ENCODE data around the gene TMEM141. TPM values are rescaled to one million over a fixed set of nuclear protein-coding genes. Genes with fewer than 3 reads are reported as not detected.

The TMEM141 gene
- total and polyA plus RNA-seq, 2 of the 8 experiments (the other 6 are each of a cell fraction or from before 2014, with no cell fraction given): 51.1 to 137 TPM

DNA sequence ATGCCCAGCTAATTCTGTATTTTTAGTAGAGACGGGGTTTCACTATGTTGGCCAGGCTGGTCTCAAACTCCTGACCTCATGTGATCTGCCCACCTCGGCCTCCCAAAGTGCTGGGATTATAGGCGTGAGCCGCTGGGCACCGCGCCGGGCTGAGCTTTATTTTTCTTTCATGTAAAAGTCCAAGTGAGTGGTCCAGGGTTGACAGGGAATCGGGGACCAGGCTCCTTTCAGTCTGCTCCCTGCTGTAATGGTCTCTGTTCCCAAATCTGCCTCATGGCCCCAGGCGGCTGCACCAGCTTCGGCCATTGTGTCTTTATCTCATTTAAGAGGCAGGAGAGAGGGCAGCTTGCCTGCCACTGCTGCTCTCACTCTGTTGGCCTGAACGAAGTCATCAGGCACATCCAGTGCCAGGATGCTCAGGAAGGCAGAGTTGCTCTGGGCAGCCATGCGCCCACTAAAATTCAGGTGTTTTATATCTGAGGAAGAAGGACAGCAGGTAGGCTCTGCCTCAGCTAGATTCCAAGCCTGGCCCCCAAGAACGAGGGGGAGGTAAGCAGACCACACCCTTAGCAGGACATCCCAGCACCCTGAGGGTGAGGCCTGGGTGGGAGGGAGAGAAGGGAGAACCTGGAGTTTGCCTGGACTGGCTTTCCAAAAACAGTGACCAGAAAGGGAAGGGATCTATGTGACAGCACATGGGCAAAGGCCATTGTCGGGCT, 3.3 kb downstream of the TMEM141 start:
- no peak overlapping the region for H2AFZ ChIP-seq (ENCODE audit: low read length)
- H3K4me1 ChIP-seq (replicated peaks in 1 of 4; ENCODE audit: control insufficient read depth in 3 of 4, insufficient read depth in 4 of 4, low read length in 3 of 4): peaks cover 0 to 15% (median 9%) of the 10 kb centered on the region in 4 experiments; a peak in 6 of 7 replicates
- no peak overlapping the region for H3K9ac ChIP-seq (replicated peaks in 1 of 4; ENCODE audit: extremely low read depth in 1 of 4, low read depth in 3 of 4, low read length in 3 of 4)
- ChIA-PET CTCF (ENCODE audit: partially characterized antibody) (interaction anchor here (0.6 to 2.4 kb wide), 14 partner anchors 11 to 241 kb away, joined by 3 to 9 read pairs (median 3); partner anchors contain the start of genes ABCA2 and LCN8), POLR2A (ENCODE audit: partially characterized antibody) (interaction anchor here (1.0 to 1.6 kb wide), 4 partner anchors 27 to 56 kb away, joined by 3 to 4 read pairs (median 3); no protein-coding TSS in a partner anchor)
- no peaks in the 10 kb centered on the region for H3K9me3 ChIP-seq (ENCODE audit: insufficient read depth in 2 of 2, low read depth in 1 of 2, low read length in 1 of 2)
- H3K23ac ChIP-seq (ENCODE audit: insufficient read length): no peak overlapping the region
- H3K36me3 ChIP-seq (ENCODE audit: control insufficient read depth in 2 of 4, insufficient read depth in 4 of 4, low read length in 3 of 4): no peaks in the 10 kb centered on the region
- no peak overlapping the region for H4K91ac ChIP-seq (replicated peaks; ENCODE audit: insufficient read length, low read length)
- no peaks in the 10 kb centered on the region for H3K79me2 ChIP-seq (ENCODE audit: control insufficient read depth in 1 of 2, insufficient read depth in 2 of 2, low read length in 2 of 2)
- no peak for FAIRE-seq
- H2BK20ac ChIP-seq (ENCODE audit: low read length): no peak overlapping the region
- no peak overlapping the region for H3K4me3 ChIP-seq (ENCODE audit: extremely low read depth in 1 of 4, insufficient read depth in 2 of 4, low read depth in 3 of 4, low read length in 4 of 4)
- peaks cover under 1% of the 10 kb centered on the region; the same call in 1 of the 2 replicates for H3K23me2 ChIP-seq (ENCODE audit: low read depth, low read length)
- no peak for DNase-seq (ENCODE audit: low read depth in 1 of 2, low spot score in 2 of 2)
- H3K27me3 ChIP-seq (replicated peaks in 1 of 4; ENCODE audit: control insufficient read depth in 3 of 4, extremely low read depth in 1 of 4, insufficient read depth in 3 of 4, low read length in 3 of 4): peaks cover 0 to 11% (median 8%) of the 10 kb centered on the region in 4 experiments; a peak in 5 of 7 replicates
- H2AK5ac ChIP-seq (ENCODE audit: low read depth, low read length): no peak overlapping the region
- H4K8ac ChIP-seq (ENCODE audit: extremely low read depth, insufficient read depth, low read length): no peak overlapping the region; the same call in 1 of the 2 replicates
- no peak overlapping the region for H4K5ac ChIP-seq (ENCODE audit: insufficient read length, low read depth, low read length)
- H3K4ac ChIP-seq (replicated peaks; ENCODE audit: insufficient read length, low read depth, low read length): no peak overlapping the region
- no peak overlapping the region for H3K56ac ChIP-seq (replicated peaks; ENCODE audit: insufficient read length, low read depth, low read length)
- no peaks in the 10 kb centered on the region; the same call in 1 of the 2 replicates for H3K79me1 ChIP-seq (ENCODE audit: low read depth, low read length)
- no peak overlapping the region for H2BK5ac ChIP-seq (ENCODE audit: low read depth, low read length)
- H4K20me1 ChIP-seq (replicated peaks in 1 of 2; ENCODE audit: control insufficient read depth in 1 of 2, insufficient read depth in 2 of 2, low read length in 2 of 2): peaks cover 0 to 8% of the 10 kb centered on the region in 2 experiments
- no peak overlapping the region for H3K14ac ChIP-seq (ENCODE audit: insufficient read length)
- 96% methylated on average over 14 of the region's 14 CpGs; no CpG with 5 or more reads in 1 of the 2 experiments for WGBS, 2 experiments (ENCODE audit: extremely low coverage in 1 of 2, insufficient coverage in 1 of 2, insufficient read length in 1 of 2, insufficient replicate concordance in 2 of 2, low coverage in 1 of 2, low lambda C conversion rate in 2 of 2, missing lambda C conversion rate in 1 of 2)
- no peak overlapping the region for H2BK12ac ChIP-seq (ENCODE audit: low read depth, low read length)
- no peak overlapping the region for H2BK15ac ChIP-seq (ENCODE audit: low read length)
- H3K27ac ChIP-seq (ENCODE audit: low read depth, low read length): no peak overlapping the region
- H3K18ac ChIP-seq (ENCODE audit: extremely low read depth, low read length): no peak overlapping the region
- no peak overlapping the region for H2BK120ac ChIP-seq (replicated peaks; ENCODE audit: low read depth, low read length)
- no peak overlapping the region for H3K4me2 ChIP-seq (ENCODE audit: insufficient read depth in 1 of 2, low read depth in 2 of 2, low read length in 2 of 2)
- TF ChIP-seq FOSL1 (IDR thresholded peaks at IDR 0.05; ENCODE audit: insufficient read depth, low read depth, low read length) (no peak), RAD21 (IDR thresholded peaks at IDR 0.05 in 1 of 2, conservative IDR thresholded peaks at IDR 0.05 in 1 of 2; ENCODE audit: low read depth in 2 of 2, low read length in 2 of 2) (no peak), ATF2 (IDR thresholded peaks at IDR 0.05; ENCODE audit: low read length) (no peak), RFX5 (IDR thresholded peaks at IDR 0.05; ENCODE audit: borderline replicate concordance, low read depth, low read length) (no peak), BRCA1 (IDR thresholded peaks at IDR 0.05; ENCODE audit: low read depth, low read length) (no peak), NRF1 (IDR thresholded peaks at IDR 0.05; ENCODE audit: low read depth, low read length) (no peak), GABPA (IDR thresholded peaks at IDR 0.05; ENCODE audit: borderline replicate concordance, insufficient read depth, low read length) (no peak), SRF (IDR thresholded peaks at IDR 0.05; ENCODE audit: low read depth, low read length) (no peak), TEAD4 (IDR thresholded peaks at IDR 0.05; ENCODE audit: low read depth, low read length) (no peak), EZH2 (IDR thresholded peaks at IDR 0.05; ENCODE audit: low read depth, low read length, severe bottlenecking) (no peak)

Data from H1 (cell line).